HTERT RPE-1 (cell line): ENCODE measurements around the gene PMM1.
"Not testable (repeated sequence)": the region's sequence is repeated elsewhere in the genome, so short reads cannot be mapped to it uniquely, and the experiment has no call there.

ENCODE experiments used
- in situ Hi-C: fragments of 300-500 bp; cut with MboI; formaldehyde crosslinking; loops from 4 replicates; pipeline ENCODE4 v1.14.3; 2020; ENCODE audit warnings: low sequenced_read_pairs

Gene PMM1

GRCh38 chr22:41597635-41597953 is 8.0 kb upstream of the PMM1 start:
- in situ Hi-C loops, result no loop called here

- in situ Hi-C loops, result no loop called here
These were observed 7.4 kb upstream of the PMM1 start for GRCh38 chr22:41596776-41597634.

- in situ Hi-C loops, result no loop called here
These were observed 6.1 kb upstream of the PMM1 start for GRCh38 chr22:41595703-41596102.

GRCh38 chr22:41593336-41593960 is 3.8 kb upstream of the PMM1 start:
- in situ Hi-C loops, result not testable (repeated sequence)

- in situ Hi-C loops, result no loop called here
These were observed 2.3 kb downstream of the PMM1 start for GRCh38 chr22:41587347-41587723.

GRCh38 chr22:41585898-41586297 is 3.7 kb downstream of the PMM1 start:
- in situ Hi-C loops, result no loop called here

GRCh38 chr22:41584881-41585280 is 4.8 kb downstream of the PMM1 start:
- in situ Hi-C loops, result no loop called here

- in situ Hi-C loops, result no loop called here
These were observed 6.9 kb downstream of the PMM1 start for GRCh38 chr22:41582694-41583093.

GRCh38 chr22:41579997-41580355 is 9.7 kb downstream of the PMM1 start:
- in situ Hi-C loops, result no loop called here

GRCh38 chr22:41579297-41579996 is 10.2 kb downstream of the PMM1 start:
- in situ Hi-C loops, result no loop called here

GRCh38 chr22:41578818-41579217 is 10.8 kb downstream of the PMM1 start:
- in situ Hi-C loops, result no loop called here

- in situ Hi-C loops, result no loop called here
These were observed 11.5 kb downstream of the PMM1 start for GRCh38 chr22:41578114-41578513.

GRCh38 chr22:41576877-41577276 is 12.8 kb downstream of the PMM1 start:
- in situ Hi-C loops, result no loop called here

GRCh38 chr22:41575533-41575932 is 14.1 kb downstream of the PMM1 start:
- in situ Hi-C loops, result no loop called here

GRCh38 chr22:41574847-41575381 is 14.7 kb downstream of the PMM1 start:
- in situ Hi-C loops, result no loop called here

- in situ Hi-C loops, result no loop called here
These were observed 16.0 kb downstream of the PMM1 start for GRCh38 chr22:41573677-41574076.

GRCh38 chr22:41572305-41572704 is 17.3 kb downstream of the PMM1 start:
- in situ Hi-C loops, result not testable (repeated sequence)

GRCh38 chr22:41571786-41572185 is 17.9 kb downstream of the PMM1 start:
- in situ Hi-C loops, result no loop called here

GRCh38 chr22:41570221-41570620 is 19.4 kb downstream of the PMM1 start:
- in situ Hi-C loops, result no loop called here

GRCh38 chr22:41568811-41569210 is 20.8 kb downstream of the PMM1 start:
- in situ Hi-C loops, result no loop called here

- in situ Hi-C loops, result no loop called here
These were observed 22.2 kb downstream of the PMM1 start for GRCh38 chr22:41567512-41567768.

GRCh38 chr22:41565403-41566054 is 24.1 kb downstream of the PMM1 start:
- in situ Hi-C loops, result no loop called here
